Activated CD8-positive, alpha-beta T cell treated with anti-CD3 and anti-CD28 coated beads for 36 hours (primary cell): Measurements from ENCODE around the gene IL1A. TPM values are rescaled to one million over a fixed set of nuclear protein-coding genes. Genes with fewer than 3 reads are reported as not detected.
"Not testable (repeated sequence)": the region's sequence is repeated elsewhere in the genome, so short reads cannot be mapped to it uniquely, and the experiment has no call there.

Experiments
- ATAC-seq: fragments of 200-7000 bp; cut with Tn5 transposase; one replicate; pipeline ENCODE4 v1.10.0; 2021; ENCODE audit warnings: mild to moderate bottlenecking, moderate library complexity
- CTCF ChIA-PET: fragments of 350-600 bp; sonication (Branson Sonifier 250); formaldehyde crosslinking; loops from one replicate; lab custom pipeline; 2021; ENCODE audit warnings: antibody characterized with exemption; lab: Charles Lee
- POLR2A ChIA-PET: fragments of 350-600 bp; sonication (Branson Sonifier 250); formaldehyde crosslinking; loops from one replicate; lab custom pipeline; 2021; ENCODE audit warnings: antibody characterized with exemption; lab: Charles Lee
- DNase-seq: peaks from one replicate; pipeline ENCODE4 v3.0.0-alpha.2; 2020
- H3K27ac Mint-ChIP-seq: one replicate; pipeline ENCODE4 v1.8.0; 2021; ENCODE audit warnings: mild to moderate bottlenecking, mixed read lengths
- H3K27me3 Mint-ChIP-seq: one replicate; pipeline ENCODE4 v1.8.0; 2021; ENCODE audit warnings: mixed read lengths
- H3K36me3 Mint-ChIP-seq: one replicate; pipeline ENCODE4 v1.8.0; 2021; ENCODE audit warnings: low read depth, mixed read lengths
- H3K4me1 Mint-ChIP-seq: one replicate; pipeline ENCODE4 v1.8.0; 2021; ENCODE audit warnings: low read depth, mixed read lengths
- H3K4me3 Mint-ChIP-seq: one replicate; pipeline ENCODE4 v1.8.0; 2021; ENCODE audit warnings: mild to moderate bottlenecking, moderate library complexity, mixed read lengths
- H3K9me3 Mint-ChIP-seq: one replicate; pipeline ENCODE4 v1.8.0; 2021; ENCODE audit warnings: mixed read lengths
- CTCF ChIP-seq: fragments of 200-600 bp; IDR thresholded peaks from one replicate; pipeline ENCODE4 v1.8.0; 2022; ENCODE audit warnings: antibody characterized with exemption, mild to moderate bottlenecking
- intact Hi-C: fragments of 100-400 bp; cut with micrococcal nuclease; formaldehyde crosslinking; loops from one replicate; pipeline ENCODE4 v1.10.0; 2022
- total RNA-seq, 2 experiments: library from RNA; stranded (reverse); gene quantifications; one replicate each; pipeline ENCODE4 v1.2.3, GENCODE V29; 2021

Gene IL1A
- total RNA-seq, result under 1 TPM; 0.69 to 0.99 TPM

- no peaks in the 10 kb centered on the region for H3K36me3 Mint-ChIP-seq
- H3K27ac Mint-ChIP-seq, result no peak within 1 kb of the TSS
- H3K4me3 Mint-ChIP-seq, result no peak within 1 kb of the TSS
- H3K27me3 Mint-ChIP-seq, result peaks cover 28% of the 10 kb centered on the region
- intact Hi-C loops, result no loop called here
- ChIA-PET CTCF (interaction anchor here (1.1 to 1.6 kb wide), 5 partner anchors 22 to 157 kb away, joined by 3 to 6 read pairs (median 4); no protein-coding TSS in a partner anchor), POLR2A (interaction anchor here (1.1 kb wide), 1 partner anchor 45 kb away, joined by 3 read pairs; no protein-coding TSS in a partner anchor)
- H3K9me3 Mint-ChIP-seq, result no peaks in the 10 kb centered on the region
- H3K4me1 Mint-ChIP-seq, result no peaks in the 10 kb centered on the region
- DNase-seq (no peak), ATAC-seq (peak; percentile 76)
- TF ChIP-seq CTCF, result no peak
Measured at GRCh38 chr2:112784199-112785189, at the start of gene IL1A. IL1A (minus strand) TSS chr2:112784493; CDS start chr2:112783770, 723 bp downstream.

GRCh38 chr2:112833976-112834375, 49.7 kb upstream of the IL1A start:
- Mint-ChIP-seq H3K36me3 (no peaks in the 10 kb centered on the region), H3K4me1 (no peaks in the 10 kb centered on the region), H3K4me3 (no peak overlapping the region), H3K27ac (no peak overlapping the region), H3K27me3 (peaks cover 22% of the 10 kb centered on the region), H3K9me3 (no peaks in the 10 kb centered on the region)
- DNase-seq (no peak), ATAC-seq (no peak)
- no peak for TF ChIP-seq CTCF
- intact Hi-C loops, result no loop called here
- CTCF ChIA-PET, result interaction anchor here (1.2 to 4.0 kb wide), 3 partner anchors 49 to 108 kb away, joined by 3 to 18 read pairs (median 6); no protein-coding TSS in a partner anchor
- POLR2A ChIA-PET, result interaction anchor here (0.6 to 1.0 kb wide), 2 partner anchors 16 to 29 kb away, joined by 3 to 4 read pairs; no protein-coding TSS in a partner anchor

- H3K9me3 Mint-ChIP-seq, DNase-seq, H3K4me3 Mint-ChIP-seq, ATAC-seq, H3K27ac Mint-ChIP-seq, H3K36me3 Mint-ChIP-seq, intact Hi-C loops, H3K4me1 Mint-ChIP-seq: not testable (repeated sequence)
- ChIA-PET CTCF (interaction anchor here (1.2 to 4.0 kb wide), 3 partner anchors 49 to 108 kb away, joined by 3 to 18 read pairs (median 6); no protein-coding TSS in a partner anchor), POLR2A (interaction anchor here (1.0 kb wide), 1 partner anchor 16 kb away, joined by 3 read pairs; no protein-coding TSS in a partner anchor)
- peaks cover 21% of the 10 kb centered on the region for H3K27me3 Mint-ChIP-seq
Measured at GRCh38 chr2:112833639-112833931, 49.3 kb upstream of the IL1A start.

GRCh38 chr2:112832841-112833638, 48.7 kb upstream of the IL1A start:
- TF ChIP-seq CTCF, result no peak
- Mint-ChIP-seq H3K27ac (no peak overlapping the region), H3K4me1 (no peaks in the 10 kb centered on the region), H3K27me3 (peaks cover 22% of the 10 kb centered on the region), H3K9me3 (no peaks in the 10 kb centered on the region), H3K4me3 (no peak overlapping the region), H3K36me3 (no peaks in the 10 kb centered on the region)
- intact Hi-C loops, result no loop called here
- CTCF ChIA-PET, result interaction anchor here (1.0 to 4.0 kb wide), 3 partner anchors 52 to 108 kb away, joined by 3 to 18 read pairs (median 6); no protein-coding TSS in a partner anchor
- DNase-seq (no peak), ATAC-seq (no peak)
- POLR2A ChIA-PET, result interaction anchor here (1.0 kb wide), 1 partner anchor 15 kb away, joined by 3 read pairs; no protein-coding TSS in a partner anchor
